ENCODE results near the gene GRM6.

GRM6 gene

GRCh38 chr5:178984145-178985072, 10.7 kb downstream of the GRM6 start:
- DNase-seq (ENCODE audit: low spot score): no peak

GRCh38 chr5:178983728-178984127, 11.4 kb downstream of the GRM6 start:
- no peak for DNase-seq (ENCODE audit: low spot score)

GRCh38 chr5:178982941-178983340, 12.2 kb downstream of the GRM6 start:
- DNase-seq (ENCODE audit: low spot score): no peak

- no peak for DNase-seq (ENCODE audit: low spot score)
Measured at GRCh38 chr5:178981381-178981780, 13.7 kb downstream of the GRM6 start.

- no peak for DNase-seq (ENCODE audit: low spot score)
Measured at GRCh38 chr5:178965465-178966055, 29.6 kb downstream of the GRM6 start.

- DNase-seq (ENCODE audit: low spot score): peak; percentile 32
Measured at GRCh38 chr5:178941361-178941760, 53.8 kb downstream of the GRM6 start.

- DNase-seq (ENCODE audit: low spot score): peak; percentile 94
Measured at GRCh38 chr5:178940569-178941360, 54.4 kb downstream of the GRM6 start, which contains the start of gene ZNF454. Gene ZNF454, plus strand, starts transcription at chr5:178941198. Its CDS starts 1,594 bp downstream, at chr5:178942792.

GRCh38 chr5:178931846-178932760, 63.0 kb downstream of the GRM6 start:
- no peak for DNase-seq (ENCODE audit: low spot score)
